HepG2 (cell line): ENCODE data around the gene WDCP. TPM values are rescaled to one million over a fixed set of nuclear protein-coding genes. Genes with fewer than 3 reads are reported as not detected.
A peak's percentile ranks its signal among the peaks of the same experiment; 100 is the strongest.

ENCODE experiments used
- ATF1 ChIP-seq: IDR thresholded peaks from 2 replicates; pipeline ENCODE4 v1.6.1; 2016; ENCODE audit warnings: mild to moderate bottlenecking, control low read depth
- BCL3 ChIP-seq: sonication (generic); formaldehyde crosslinking; IDR thresholded peaks from 2 replicates; pipeline ENCODE4 v1.5.1; 2020; ENCODE audit warnings: mild to moderate bottlenecking, missing genetic modification reagents, moderate library complexity
- CEBPB ChIP-seq: IDR thresholded peaks from 2 replicates; pipeline ENCODE4 v1.6.1; 2011; ENCODE audit warnings: low read depth, low read length, improper control_type of control experiment, borderline replicate concordance
- GABPB1 ChIP-seq: IDR thresholded peaks from 2 replicates; pipeline ENCODE4 v1.6.1; 2016; ENCODE audit warnings: mild to moderate bottlenecking, missing genetic modification reagents, moderate library complexity, missing compliant biosample characterization
- GTF2F1 ChIP-seq: fragments of 150-350 bp; IDR thresholded peaks from 2 replicates; pipeline ENCODE4 v1.6.1; 2014; ENCODE audit warnings: low read length
- HOXA3 ChIP-seq: sonication (generic); formaldehyde crosslinking; IDR thresholded peaks from 2 replicates; pipeline ENCODE4 v1.5.0; 2020; ENCODE audit warnings: missing genetic modification reagents
- HOXA7 ChIP-seq: sonication (generic); formaldehyde crosslinking; IDR thresholded peaks from 2 replicates; pipeline ENCODE4 v1.8.1; 2022; ENCODE audit warnings: mild to moderate bottlenecking, missing genetic modification reagents, moderate library complexity
- MAZ ChIP-seq, 2 experiments: sonication (generic) in 1 of 2; formaldehyde crosslinking in 1 of 2; IDR thresholded peaks; 2 replicates each; pipeline versions ENCODE4 v1.5.0 to v1.6.1; 2012 to 2020; ENCODE audit warnings: low read depth in 2 of 2, mild to moderate bottlenecking in 2 of 2, borderline replicate concordance in 1 of 2, improper control_type of control experiment in 1 of 2, low read length in 1 of 2, missing genetic modification reagents in 1 of 2, moderate library complexity in 1 of 2
- NCOA5 ChIP-seq: sonication (generic); formaldehyde crosslinking; IDR thresholded peaks from 2 replicates; pipeline ENCODE4 v1.4.0; 2020; ENCODE audit warnings: missing genetic modification reagents
- PHF21A ChIP-seq: sonication (generic); formaldehyde crosslinking; IDR thresholded peaks from 2 replicates; pipeline ENCODE4 v1.5.0; 2020; ENCODE audit warnings: mild to moderate bottlenecking, missing genetic modification reagents
- PHF8 ChIP-seq: sonication (generic); formaldehyde crosslinking; IDR thresholded peaks from 2 replicates; pipeline ENCODE4 v1.5.0; 2020; ENCODE audit warnings: missing genetic modification reagents
- PRDM10 ChIP-seq: sonication (generic); formaldehyde crosslinking; IDR thresholded peaks from 2 replicates; pipeline ENCODE4 v1.4.0; 2020; ENCODE audit warnings: low read depth, missing genetic modification reagents
- RARA ChIP-seq: IDR thresholded peaks from 2 replicates; pipeline ENCODE4 v1.6.1; 2016; ENCODE audit warnings: missing genetic modification reagents, missing compliant biosample characterization
- RFX3 ChIP-seq: IDR thresholded peaks from 2 replicates; pipeline ENCODE4 v1.6.1; 2016; ENCODE audit warnings: missing biosample characterization, missing genetic modification reagents
- SCMH1 ChIP-seq: sonication (generic); formaldehyde crosslinking; IDR thresholded peaks from 2 replicates; pipeline ENCODE4 v1.9.0; 2021; ENCODE audit warnings: missing genetic modification reagents, mild to moderate bottlenecking, borderline replicate concordance
- SP1 ChIP-seq, 2 experiments: fragments of 450-650 bp in 1 of 2; sonication (generic) in 1 of 2; formaldehyde crosslinking in 1 of 2; IDR thresholded peaks; 2 replicates each; pipeline versions ENCODE4 v1.4.0 to v1.6.1; 2016 to 2020; ENCODE audit warnings: missing genetic modification reagents in 1 of 2
- SYNCRIP ChIP-seq: fragments of 200-400 bp; formaldehyde crosslinking; IDR thresholded peaks from 2 replicates; pipeline ENCODE4 v1.6.1; 2018; ENCODE audit warnings: mild to moderate bottlenecking, low read depth, low read length; ENCODE audit not compliant: insufficient read depth
- TARDBP ChIP-seq: sonication (generic); formaldehyde crosslinking; IDR thresholded peaks from 2 replicates; pipeline ENCODE4 v1.8.0; 2022; ENCODE audit warnings: mild to moderate bottlenecking, missing genetic modification reagents
- TCF7L2 ChIP-seq: IDR thresholded peaks from 2 replicates; pipeline ENCODE4 v1.6.1; 2011; ENCODE audit warnings: mild to moderate bottlenecking, low read depth, low read length, moderate library complexity
- UBTF ChIP-seq: sonication (generic); formaldehyde crosslinking; IDR thresholded peaks from 2 replicates; pipeline ENCODE4 v1.4.0; 2020; ENCODE audit warnings: mild to moderate bottlenecking, missing genetic modification reagents
- ZFY ChIP-seq: sonication (generic); formaldehyde crosslinking; IDR thresholded peaks from 2 replicates; pipeline ENCODE4 v1.4.0; 2020; ENCODE audit warnings: missing genetic modification reagents
- ZNF292 ChIP-seq: sonication (generic); formaldehyde crosslinking; IDR thresholded peaks from 2 replicates; pipeline ENCODE4 v1.8.1; 2022; ENCODE audit warnings: mild to moderate bottlenecking, low read depth, missing genetic modification reagents, borderline replicate concordance
- ZNF354B ChIP-seq: sonication (generic); formaldehyde crosslinking; IDR thresholded peaks from 2 replicates; pipeline ENCODE4 v1.8.0; 2022; ENCODE audit warnings: mild to moderate bottlenecking, missing genetic modification reagents
- polyA plus RNA-seq, 8 experiments: library from polyadenylated mRNA; depleted of rRNA in 3 of 8; stranded (reverse) in 7 of 8; unstranded in 1 of 8; fragments of >200 nt; fragmentation: Illumina TruSeq in 4 of 8; extraction: Trizol in 4 of 8; gene quantifications; 2 replicates each; pipeline versions ENCODE4 v1.2.1 to v1.2.3, GENCODE V29; 2011 to 2016; ENCODE audit warnings: low read depth in 4 of 8, missing spikeins in 1 of 8, mixed read lengths in 1 of 8; ENCODE audit not compliant: insufficient read depth in 1 of 8
- total RNA-seq, 5 experiments: library from RNA; depleted of rRNA; stranded (reverse); fragments of >200 nt; fragmentation: Illumina TruSeq; extraction: Trizol; gene quantifications; 2 replicates each; pipeline ENCODE4 v1.2.3, GENCODE V29; 2016; ENCODE audit warnings: low read depth in 1 of 5

Gene WDCP
- total and polyA plus RNA-seq, 2 of the 13 experiments (the other 11 are each of a cell fraction or from before 2014, with no cell fraction given): 17.4 to 22.6 TPM

- TF ChIP-seq GABPB1 (CRISPR knock-in tag) (peak; percentile 17; the same call in 1 of the 2 replicates), HOXA7 (no peak), HOXA3 (CRISPR knock-in tag) (peak; percentile 22; the same call in 1 of the 2 replicates), UBTF (CRISPR knock-in tag) (no peak), MAZ (IDR thresholded peaks at IDR 0.05; ENCODE audit: borderline replicate concordance, low read depth, low read length) (no peak), MAZ (CRISPR knock-in tag; IDR thresholded peaks at IDR 0.05; ENCODE audit: low read depth) (no peak), GTF2F1 (no peak), SCMH1 (CRISPR knock-in tag) (no peak), SYNCRIP (no peak), RFX3 (CRISPR knock-in tag) (no peak), ZNF292 (CRISPR knock-in tag) (no peak), ATF1 (CRISPR knock-in tag) (no peak), TARDBP (CRISPR knock-in tag) (no peak), PHF8 (CRISPR knock-in tag) (0 out of 2 replicates have a peak, but pooled peaks have one; percentile 27), BCL3 (no peak), PRDM10 (CRISPR knock-in tag) (no peak), TCF7L2 (no peak), RARA (no peak), SP1 (IDR thresholded peaks at IDR 0.05) (no peak), SP1 (CRISPR knock-in tag; IDR thresholded peaks at IDR 0.05) (no peak), PHF21A (CRISPR knock-in tag) (no peak), NCOA5 (CRISPR knock-in tag) (no peak), ZNF354B (CRISPR knock-in tag) (no peak), CEBPB (peak; percentile 14; the same call in 1 of the 2 replicates), ZFY (peak; percentile 20; the same call in 1 of the 2 replicates)
Measured at GRCh38 chr2:24009680-24010476, 37.3 kb downstream of the WDCP start, which contains the start of gene MFSD2B (continued).
